ENCODE data around the gene URB1. TPM values are rescaled to one million over a fixed set of nuclear protein-coding genes. Genes with fewer than 3 reads are reported as not detected.

Gene URB1
- total and polyA plus RNA-seq, 9 of the 15 experiments (the other 6 are each of a cell fraction or from before 2014, with no cell fraction given), result 0.97 to 53.6 (median 21.5) TPM

DNA sequence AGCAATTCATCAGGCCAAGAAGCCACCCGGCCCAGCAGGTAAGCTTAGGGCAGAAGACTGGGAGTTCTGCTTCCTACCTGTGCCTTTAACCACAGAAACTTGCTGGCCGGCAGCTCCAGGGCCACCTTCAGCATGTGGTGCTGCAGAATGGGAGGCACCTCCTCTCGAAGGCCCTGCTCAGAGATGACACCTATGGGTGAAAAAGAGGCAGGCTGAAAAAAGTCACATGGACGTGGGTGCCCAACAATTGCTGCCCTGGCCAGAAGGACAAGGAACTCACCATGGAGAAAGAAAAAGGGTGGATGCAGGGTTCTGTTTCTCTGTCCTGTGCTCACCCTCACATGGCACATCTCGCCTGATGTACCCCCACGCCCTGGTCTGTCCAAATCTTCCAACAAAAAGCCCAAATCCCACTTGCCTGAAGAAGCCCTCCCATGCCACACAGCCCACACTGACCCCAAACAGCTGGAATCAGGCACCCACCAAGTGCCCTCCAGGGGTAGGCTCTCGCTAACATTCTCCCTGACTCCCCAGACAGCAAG is 33.0 kb downstream of the URB1 start:
- Histone ChIP-seq H3K36me3 (ENCODE audit: control insufficient read depth, insufficient read depth, low read length) (peaks cover 98% of the 10 kb centered on the region), H3K4me2 (ENCODE audit: insufficient read depth, low read length) (no peak overlapping the region), H3K4me1 (replicated peaks in 1 of 2; ENCODE audit: control insufficient read depth in 2 of 2, insufficient read depth in 2 of 2, low read length in 2 of 2) (no peaks in the 10 kb centered on the region), H2AFZ (ENCODE audit: low read depth, low read length) (no peak overlapping the region), H3K27ac (ENCODE audit: extremely low read depth, low read depth, low read length) (no peak overlapping the region), H3K9ac (ENCODE audit: insufficient read depth in 1 of 2, low read depth in 2 of 2, low read length in 2 of 2) (no peak overlapping the region), H3K9me1 (ENCODE audit: control insufficient read depth, insufficient read depth, low read length) (no peaks in the 10 kb centered on the region), H3K4me3 (no peak overlapping the region), H3K9me3 (replicated peaks; ENCODE audit: control insufficient read depth, insufficient read depth, low read depth, low read length) (no peaks in the 10 kb centered on the region), H3K27me3 (ENCODE audit: control insufficient read depth in 2 of 2, insufficient read depth in 2 of 2, low read length in 2 of 2) (no peaks in the 10 kb centered on the region), H4K20me1 (replicated peaks; ENCODE audit: control insufficient read depth, insufficient read depth, low read length) (no peaks in the 10 kb centered on the region; the same call in 1 of the 2 replicates), H3K79me2 (ENCODE audit: control insufficient read depth, insufficient read depth, low read length) (no peaks in the 10 kb centered on the region)
- intact Hi-C loops (cut with micrococcal nuclease), result no loop called here
- ATAC-seq (peak; percentile 67), DNase-seq (ENCODE audit: extremely low read depth in 1 of 4, low spot score in 3 of 4) (peak in 1 of 4 experiments; percentile 20), FAIRE-seq (no peak)
- TF ChIP-seq, protein P1, sequence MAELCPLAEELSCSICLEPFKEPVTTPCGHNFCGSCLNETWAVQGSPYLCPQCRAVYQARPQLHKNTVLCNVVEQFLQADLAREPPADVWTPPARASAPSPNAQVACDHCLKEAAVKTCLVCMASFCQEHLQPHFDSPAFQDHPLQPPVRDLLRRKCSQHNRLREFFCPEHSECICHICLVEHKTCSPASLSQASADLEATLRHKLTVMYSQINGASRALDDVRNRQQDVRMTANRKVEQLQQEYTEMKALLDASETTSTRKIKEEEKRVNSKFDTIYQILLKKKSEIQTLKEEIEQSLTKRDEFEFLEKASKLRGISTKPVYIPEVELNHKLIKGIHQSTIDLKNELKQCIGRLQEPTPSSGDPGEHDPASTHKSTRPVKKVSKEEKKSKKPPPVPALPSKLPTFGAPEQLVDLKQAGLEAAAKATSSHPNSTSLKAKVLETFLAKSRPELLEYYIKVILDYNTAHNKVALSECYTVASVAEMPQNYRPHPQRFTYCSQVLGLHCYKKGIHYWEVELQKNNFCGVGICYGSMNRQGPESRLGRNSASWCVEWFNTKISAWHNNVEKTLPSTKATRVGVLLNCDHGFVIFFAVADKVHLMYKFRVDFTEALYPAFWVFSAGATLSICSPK (IDR thresholded peaks at IDR 0.05; ENCODE audit: borderline replicate concordance), result no peak
- no peak for TF ChIP-seq RFX5 (IDR thresholded peaks at IDR 0.05; ENCODE audit: low read depth, low read length)
- TF ChIP-seq, protein P2, sequence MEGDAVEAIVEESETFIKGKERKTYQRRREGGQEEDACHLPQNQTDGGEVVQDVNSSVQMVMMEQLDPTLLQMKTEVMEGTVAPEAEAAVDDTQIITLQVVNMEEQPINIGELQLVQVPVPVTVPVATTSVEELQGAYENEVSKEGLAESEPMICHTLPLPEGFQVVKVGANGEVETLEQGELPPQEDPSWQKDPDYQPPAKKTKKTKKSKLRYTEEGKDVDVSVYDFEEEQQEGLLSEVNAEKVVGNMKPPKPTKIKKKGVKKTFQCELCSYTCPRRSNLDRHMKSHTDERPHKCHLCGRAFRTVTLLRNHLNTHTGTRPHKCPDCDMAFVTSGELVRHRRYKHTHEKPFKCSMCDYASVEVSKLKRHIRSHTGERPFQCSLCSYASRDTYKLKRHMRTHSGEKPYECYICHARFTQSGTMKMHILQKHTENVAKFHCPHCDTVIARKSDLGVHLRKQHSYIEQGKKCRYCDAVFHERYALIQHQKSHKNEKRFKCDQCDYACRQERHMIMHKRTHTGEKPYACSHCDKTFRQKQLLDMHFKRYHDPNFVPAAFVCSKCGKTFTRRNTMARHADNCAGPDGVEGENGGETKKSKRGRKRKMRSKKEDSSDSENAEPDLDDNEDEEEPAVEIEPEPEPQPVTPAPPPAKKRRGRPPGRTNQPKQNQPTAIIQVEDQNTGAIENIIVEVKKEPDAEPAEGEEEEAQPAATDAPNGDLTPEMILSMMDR (IDR thresholded peaks at IDR 0.05 in 2 of 3, conservative IDR thresholded peaks at IDR 0.05 in 1 of 3; ENCODE audit: insufficient read depth in 2 of 3, low read depth in 1 of 3, low read length in 3 of 3), result peak in 2 of 3 experiments; percentile 33 to 38; a peak in 2 of 6 replicates
- TF ChIP-seq DDX20 (tag; IDR thresholded peaks at IDR 0.05; ENCODE audit: low read depth), result no peak
- no peak for TF ChIP-seq RBM34 (IDR thresholded peaks at IDR 0.05; ENCODE audit: borderline replicate concordance, insufficient read depth, low read length)
- no peak for TF ChIP-seq XRCC3 (IDR thresholded peaks at IDR 0.05)
- no TSS peak for BruUV-seq (replicated peaks)
- CTCF ChIA-PET (ENCODE audit: low intra/inter-chr PET ratio), result no interaction called here
- WGBS (ENCODE audit: insufficient coverage, low coverage, missing lambda C conversion rate), result 73% methylated on average over 7 of the region's 7 CpGs
- POLR2A ChIA-PET, result interaction anchor here (0.8 kb wide), 1 partner anchor 18 kb away, joined by 3 read pairs; no protein-coding TSS in a partner anchor
- in situ Hi-C loops (cut with MboI), result no loop called here
